ENCODE results near the gene DXO.
"Not testable (repeated sequence)": the region's sequence is repeated elsewhere in the genome, so short reads cannot be mapped to it uniquely, and the experiment has no call there.

DXO gene

DNA sequence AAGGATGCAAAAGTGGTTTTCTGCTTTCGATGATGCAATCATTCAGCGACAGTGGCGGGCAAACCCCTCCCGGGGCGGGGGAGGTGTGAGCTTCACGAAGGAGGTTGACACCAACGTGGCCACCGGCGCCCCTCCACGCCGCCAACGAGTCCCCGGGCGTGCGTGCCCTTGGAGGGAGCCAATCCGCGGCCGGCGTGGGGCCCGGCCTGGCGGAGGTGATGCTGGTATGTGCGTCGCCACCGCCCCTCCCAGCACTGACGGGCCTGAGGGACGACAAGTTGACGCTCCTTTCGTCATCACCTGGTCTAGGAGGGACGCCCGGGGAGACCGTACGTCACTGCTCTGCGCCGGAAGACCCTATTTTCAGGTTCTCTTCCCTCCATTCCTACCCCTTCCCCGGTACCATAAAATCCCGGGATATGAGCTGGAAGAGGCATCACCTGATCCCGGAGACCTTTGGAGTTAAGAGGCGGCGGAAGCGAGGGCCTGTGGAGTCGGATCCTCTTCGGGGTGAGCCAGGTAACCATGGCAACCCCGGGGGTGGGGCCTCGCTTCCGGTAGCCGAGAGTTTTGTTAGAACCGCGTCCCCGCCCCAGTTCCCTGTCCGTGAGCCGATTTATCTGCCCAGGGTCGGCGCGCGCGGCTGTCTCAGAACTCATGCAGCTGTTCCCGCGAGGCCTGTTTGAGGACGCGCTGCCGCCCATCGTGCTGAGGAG, at the start of gene DXO:
TSS of gene DXO (minus strand) at position 146 of the 716 bp plus-strand sequence. CDS start 463 bp downstream, outside the sequence.
- peak; percentile 97 for DNase-seq

DNA sequence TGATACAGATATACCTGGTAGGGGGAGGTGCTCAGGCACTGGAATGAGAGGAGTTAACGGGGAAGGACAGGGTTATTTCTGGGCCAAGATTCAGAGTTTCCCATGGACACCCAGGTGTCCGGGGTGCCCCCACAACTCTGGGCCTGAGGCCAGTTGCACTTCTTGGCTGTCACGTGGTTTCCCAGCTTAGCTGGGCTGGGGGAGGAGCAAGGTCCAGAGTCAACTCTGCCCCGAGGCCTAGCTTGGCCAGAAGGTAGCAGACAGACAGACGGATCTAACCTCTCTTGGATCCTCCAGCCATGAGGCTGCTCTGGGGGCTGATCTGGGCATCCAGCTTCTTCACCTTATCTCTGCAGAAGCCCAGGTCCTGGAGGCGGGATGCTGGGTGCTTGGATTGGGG, 42.6 kb upstream of the DXO start, which contains the start of gene C4B:
TSS of gene C4B (plus strand) at position 249 of the 400 bp plus-strand sequence. CDS start at position 300, 51 bp downstream.
- not testable (repeated sequence) for DNase-seq

DNA sequence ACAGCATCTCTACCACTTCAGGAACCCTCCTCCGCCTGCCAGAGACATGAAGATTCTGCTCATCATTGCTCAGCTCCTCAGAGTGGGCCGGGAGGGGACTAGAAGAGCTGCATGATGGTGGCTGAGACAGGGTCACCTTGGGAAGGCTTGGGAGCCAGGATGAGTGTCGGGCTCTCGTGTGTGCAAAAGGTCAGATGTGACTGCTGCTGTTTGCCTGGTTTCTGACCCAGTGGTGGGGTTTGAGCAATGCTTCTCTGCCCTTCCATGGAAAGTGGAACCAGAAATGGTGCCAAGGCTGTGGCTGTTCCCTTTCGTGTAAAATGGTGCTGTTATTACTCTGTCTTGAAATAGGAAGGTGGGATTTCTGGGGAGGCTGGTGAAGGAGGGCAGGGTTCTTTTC, 41.8 kb upstream of the DXO start:
- not testable (repeated sequence) for DNase-seq

DNA sequence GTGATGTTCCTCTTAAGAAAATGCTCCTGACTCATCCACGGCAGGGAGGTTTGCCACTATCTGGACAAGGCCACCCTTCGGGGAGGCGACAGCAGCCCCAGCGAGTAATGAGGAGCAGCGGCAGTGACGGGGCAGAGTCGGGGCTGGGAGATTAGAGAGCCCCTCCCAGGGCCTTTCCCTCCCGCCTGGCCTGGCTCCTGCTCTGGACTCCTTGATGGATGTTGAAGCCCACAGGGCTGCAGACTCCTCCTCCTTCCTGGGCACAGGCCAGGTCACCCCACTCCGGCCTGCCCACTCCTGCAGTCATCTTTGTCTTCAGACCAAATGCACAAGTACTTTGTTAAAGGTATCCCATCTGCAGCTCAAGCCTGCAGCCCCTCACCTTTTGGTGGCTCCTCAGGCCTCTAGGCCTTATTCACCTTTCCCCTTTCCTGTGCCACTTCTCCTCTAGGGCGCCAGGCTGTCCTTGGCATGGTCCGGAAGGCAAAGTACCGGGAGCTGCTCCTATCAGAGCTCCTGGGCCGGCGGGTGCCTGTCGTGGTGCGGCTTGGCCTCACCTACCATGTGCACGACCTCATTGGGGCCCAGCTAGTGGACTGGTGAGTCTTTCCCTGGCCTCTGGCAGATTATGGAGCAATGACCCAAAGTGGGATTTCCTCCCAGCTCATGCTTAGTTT, 41.1 kb upstream of the DXO start:
- DNase-seq = peak; percentile 6

DNA sequence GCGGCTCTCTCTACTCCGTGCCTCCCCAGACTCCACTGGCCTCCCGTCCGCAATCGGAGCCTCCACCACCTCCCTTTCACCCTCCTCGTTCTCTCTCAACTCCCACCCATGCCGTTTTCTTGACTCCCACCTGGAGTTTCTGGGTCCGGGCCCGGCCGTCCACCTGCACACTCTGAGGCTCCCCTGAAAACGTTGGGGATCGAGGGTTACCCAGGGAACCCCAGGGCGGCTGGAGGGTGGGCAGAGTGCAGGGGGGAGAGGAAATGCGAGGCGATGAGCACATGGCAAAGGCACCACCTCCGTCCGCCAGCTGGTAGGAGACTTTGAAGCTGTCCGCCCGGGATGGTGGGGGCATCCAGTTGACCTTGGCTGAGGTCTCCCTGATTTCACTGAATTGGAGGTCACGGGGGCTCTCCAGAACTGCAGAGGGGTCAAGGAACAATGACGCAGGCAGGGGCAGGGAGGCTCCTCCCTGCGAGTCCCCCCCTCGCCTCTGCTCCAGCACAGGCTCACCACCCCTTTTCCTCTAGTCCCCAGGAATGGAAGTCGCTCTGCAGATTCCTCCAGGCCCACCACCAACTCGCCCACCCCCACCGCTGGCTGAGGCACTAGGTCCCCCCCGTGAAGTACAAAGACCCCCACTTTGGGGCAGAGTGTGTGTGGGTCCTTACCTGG, 39.1 kb upstream of the DXO start:
- DNase-seq = peak; percentile 29

DNA sequence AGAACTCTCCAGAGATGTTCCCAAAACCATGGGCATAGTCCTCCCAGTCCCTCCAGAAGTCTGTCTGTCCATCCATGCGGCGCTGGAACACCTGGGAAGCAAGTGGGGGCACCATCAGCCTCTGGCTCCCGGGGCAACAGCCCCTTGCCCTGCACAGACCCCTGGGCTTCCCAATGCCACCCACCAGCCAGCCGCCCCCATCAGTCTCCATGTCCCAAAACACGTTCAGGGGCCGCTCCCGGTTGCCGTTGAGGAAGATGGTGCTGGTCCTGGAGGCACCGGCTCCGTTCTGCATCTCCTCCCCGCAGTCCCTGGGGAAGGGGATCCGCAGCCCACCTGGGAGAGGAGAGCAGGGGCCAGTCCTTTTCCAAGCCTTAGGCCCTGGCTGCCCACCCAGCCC, 37.6 kb upstream of the DXO start:
- DNase-seq = not testable (repeated sequence)

DNA sequence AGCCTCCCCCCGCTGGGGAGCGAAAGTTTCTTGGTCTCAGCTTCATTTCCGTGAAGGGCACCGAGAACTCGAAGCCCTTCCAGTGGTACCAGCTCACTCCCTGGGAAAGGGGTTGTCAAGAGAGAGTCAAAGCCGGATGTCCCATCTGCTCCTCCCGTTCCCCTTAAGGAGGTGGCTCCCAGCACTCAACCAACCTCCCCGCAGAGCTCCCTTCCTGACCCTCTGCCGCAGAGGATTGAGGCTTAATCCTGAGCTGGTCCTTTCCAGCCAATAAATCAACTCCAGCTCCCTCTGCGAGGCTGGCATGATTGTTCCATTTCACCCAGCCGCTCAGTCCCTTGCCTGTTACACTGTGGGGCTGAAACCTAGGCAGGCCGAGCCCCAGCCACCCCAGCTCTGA, 36.7 kb upstream of the DXO start:
- DNase-seq = not testable (repeated sequence)

DNA sequence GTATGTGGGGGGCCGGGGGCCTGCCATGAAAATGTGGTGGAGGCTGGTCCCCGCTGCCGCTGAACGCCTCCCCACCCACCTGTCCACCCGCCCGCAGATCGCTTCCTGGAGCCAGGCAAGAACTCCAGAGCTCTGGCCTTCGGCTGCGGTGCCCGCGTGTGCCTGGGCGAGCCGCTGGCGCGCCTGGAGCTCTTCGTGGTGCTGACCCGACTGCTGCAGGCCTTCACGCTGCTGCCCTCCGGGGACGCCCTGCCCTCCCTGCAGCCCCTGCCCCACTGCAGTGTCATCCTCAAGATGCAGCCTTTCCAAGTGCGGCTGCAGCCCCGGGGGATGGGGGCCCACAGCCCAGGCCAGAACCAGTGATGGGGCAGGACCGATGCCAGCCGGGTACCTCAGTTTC, 36.1 kb upstream of the DXO start:
- DNase-seq = not testable (repeated sequence)

DNA sequence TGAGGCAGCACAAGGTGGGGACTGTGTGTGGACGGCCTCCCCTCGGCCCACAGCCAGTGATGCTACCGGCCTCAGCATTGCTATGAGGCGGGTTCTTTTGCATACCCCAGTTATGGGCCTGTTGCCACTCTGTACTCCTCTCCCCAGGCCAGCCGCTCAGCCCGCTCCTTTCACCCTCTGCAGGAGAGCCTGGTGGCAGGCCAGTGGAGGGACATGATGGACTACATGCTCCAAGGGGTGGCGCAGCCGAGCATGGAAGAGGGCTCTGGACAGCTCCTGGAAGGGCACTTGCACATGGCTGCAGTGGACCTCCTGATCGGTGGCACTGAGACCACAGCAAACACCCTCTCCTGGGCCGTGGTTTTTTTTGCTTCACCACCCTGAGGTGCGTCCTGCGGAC, 35.1 kb upstream of the DXO start:
- peak; percentile 16 for DNase-seq

DNA sequence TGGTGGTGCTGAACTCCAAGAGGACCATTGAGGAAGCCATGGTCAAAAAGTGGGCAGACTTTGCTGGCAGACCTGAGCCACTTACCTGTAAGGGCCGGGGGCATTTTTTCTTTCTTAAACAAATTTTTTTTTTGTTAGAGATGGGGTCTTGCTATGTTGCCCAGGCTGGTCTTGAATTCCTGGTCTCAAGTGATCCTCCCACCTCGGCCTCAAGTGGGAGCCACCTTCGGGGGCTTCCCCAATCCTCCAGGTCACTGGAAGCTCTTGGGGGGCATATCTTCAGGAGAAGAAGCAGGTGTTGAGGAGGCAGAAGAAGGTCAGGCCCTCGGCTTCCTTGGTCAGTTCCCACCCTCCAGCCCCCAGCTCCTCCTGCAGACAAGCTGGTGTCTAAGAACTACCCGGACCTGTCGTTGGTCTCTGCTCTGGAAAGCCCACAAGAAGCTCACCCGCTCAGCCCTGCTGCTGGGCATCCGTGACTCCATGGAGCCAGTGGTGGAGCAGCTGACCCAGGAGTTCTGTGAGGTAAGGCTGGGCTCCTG, 34.1 kb upstream of the DXO start:
- DNase-seq = peak; percentile 6

DNA sequence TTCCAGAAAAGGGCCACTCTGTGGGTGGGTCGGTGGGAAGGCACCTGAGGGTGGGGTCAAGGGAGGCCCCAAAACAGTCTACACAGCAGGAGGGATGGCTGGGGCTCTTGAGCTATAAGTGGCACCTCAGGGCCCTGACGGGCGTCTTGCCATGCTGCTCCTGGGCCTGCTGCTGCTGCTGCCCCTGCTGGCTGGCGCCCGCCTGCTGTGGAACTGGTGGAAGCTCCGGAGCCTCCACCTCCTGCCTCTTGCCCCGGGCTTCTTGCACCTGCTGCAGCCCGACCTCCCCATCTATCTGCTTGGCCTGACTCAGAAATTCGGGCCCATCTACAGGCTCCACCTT, 33.6 kb upstream of the DXO start:
- DNase-seq = peak; percentile 10

DNA sequence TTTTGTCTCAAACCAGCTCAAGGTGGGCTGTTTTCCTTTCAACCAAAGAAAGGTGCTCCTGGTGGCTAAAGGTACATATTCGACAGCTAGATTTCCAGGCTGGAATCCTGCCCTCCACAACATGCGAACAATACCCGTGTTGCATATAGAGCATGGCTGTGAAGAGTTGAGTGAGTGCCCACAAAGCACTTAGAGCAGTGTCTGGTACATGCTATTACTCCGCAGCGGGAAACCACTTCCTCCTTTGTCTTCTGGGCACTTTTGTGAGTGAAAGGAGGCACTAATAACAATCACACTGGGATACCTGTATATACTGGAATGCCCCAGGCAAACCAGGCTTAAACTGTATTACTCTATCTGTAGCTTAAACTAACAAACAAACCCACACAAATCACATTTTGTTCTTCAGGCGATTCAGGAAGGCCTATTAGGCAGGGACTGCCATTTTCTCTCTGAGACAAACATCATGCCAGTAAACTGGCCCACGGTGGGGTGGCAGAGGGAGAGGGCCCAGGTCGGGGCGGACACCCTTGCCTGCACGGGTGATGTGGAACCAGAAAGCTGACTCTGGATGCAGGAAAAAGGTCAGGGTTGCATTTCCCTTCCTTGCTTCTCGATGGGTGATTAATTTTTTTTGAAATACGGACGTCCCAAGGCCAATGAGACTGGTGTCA, 33.1 kb upstream of the DXO start:
- not testable (repeated sequence) for DNase-seq

DNA sequence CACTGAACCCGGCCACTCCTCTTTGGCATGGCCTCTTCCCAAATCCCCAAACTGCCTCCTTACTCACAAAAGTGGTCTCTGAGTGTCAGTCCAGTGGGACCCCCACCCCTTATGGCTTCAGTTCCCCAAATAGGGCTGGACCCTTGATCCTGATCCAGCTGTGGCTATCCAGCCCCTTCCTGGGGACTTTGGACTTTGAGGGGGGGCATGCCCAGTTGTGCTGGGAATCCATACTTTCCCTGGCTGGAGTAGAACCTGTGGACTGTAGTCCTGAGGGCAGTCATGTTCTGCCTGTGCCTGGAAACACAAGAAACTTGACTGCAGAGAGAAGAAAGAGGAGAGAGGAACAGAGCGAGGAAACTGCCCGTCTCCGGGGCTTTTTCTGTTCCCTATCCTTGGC, 32.5 kb upstream of the DXO start:
- not testable (repeated sequence) for DNase-seq

DNA sequence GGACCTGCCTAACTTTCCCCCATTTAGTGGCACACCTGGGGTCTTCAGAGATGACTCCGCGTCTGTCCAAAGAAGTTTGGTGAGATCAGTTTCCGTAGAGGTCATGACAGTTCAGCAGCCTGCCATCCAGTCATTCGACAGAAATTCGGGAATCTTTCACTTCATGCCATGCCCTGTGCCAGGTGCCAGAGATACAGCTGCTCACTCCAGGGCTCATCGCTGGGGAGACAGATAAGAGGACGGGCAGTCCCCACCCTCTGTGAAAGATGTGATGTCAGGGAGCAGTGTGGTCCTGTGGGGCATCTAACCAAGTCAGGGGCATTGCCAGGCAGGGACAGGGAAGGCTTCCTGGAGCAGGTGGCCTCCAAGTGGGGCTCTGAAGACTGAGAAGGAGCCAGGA, 31.4 kb upstream of the DXO start:
- not testable (repeated sequence) for DNase-seq

DNA sequence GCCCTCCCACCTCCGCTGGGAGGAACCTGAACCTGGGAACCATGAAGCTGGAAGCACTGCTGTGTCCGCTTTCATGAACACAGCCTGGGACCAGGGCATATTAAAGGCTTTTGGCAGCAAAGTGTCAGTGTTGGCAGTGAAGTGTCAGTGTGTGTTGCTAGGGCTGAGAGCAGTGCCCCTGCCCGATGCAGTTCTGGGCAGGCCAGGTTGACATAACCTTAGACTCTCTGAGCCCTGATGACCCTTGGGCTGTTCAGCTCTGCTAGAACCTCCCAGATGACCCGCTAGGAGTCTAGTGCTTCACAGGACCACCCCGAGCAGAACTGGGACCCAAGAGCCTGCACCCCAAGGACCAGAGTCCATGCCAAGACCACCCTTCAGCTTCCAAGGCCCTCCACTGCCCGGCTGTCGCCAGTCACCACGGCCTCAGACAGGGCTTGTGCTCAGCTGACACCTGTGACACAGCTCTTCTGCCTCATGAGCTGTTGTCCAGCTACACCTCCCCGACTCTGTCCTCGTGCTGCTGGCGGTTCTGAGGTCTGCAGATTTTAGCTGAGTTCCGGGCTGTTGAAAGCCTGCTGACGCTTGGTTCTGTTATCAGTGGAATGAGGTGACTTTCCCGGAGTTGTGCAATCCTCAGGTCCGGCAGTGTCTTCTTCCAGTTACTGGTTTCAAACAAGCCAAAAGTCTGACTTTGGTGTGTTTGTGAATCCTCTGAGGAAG, 30.8 kb upstream of the DXO start:
- DNase-seq = not testable (repeated sequence)

DNA sequence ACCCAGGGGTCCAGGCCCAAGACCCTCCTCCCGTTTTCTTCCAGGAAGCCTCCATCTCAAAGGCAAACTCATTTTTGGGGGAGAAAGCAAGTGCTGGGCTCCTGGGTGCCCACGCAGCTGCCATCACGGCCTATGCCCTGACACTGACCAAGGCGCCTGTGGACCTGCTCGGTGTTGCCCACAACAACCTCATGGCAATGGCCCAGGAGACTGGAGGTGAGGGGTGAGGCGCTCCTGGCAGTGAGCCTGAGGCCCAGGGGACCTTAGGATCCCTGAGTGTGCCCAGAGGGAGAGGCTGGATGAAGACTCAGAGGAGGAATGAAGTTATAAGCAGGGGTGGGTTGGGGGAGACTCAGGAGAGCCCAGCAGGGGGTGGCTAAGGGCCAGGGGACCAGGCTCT, 24.4 kb upstream of the DXO start:
- peak; percentile 18 for DNase-seq

DNA sequence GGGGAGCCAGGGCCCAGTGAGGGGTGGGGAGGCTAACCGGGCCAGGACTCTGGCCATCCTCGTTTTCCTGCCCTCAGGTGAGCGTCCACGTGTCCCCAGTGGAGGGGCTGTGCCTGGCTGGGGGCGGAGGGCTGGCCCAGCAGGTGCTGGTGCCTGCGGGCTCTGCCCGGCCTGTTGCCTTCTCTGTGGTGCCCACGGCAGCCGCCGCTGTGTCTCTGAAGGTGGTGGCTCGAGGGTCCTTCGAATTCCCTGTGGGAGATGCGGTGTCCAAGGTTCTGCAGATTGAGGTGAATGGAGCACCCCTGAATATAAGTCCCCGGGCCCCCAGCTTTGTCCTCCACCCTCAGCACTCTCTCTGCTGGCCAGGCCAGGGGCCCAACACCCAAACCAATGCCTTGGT, 22.5 kb upstream of the DXO start:
- not testable (repeated sequence) for DNase-seq

DNA sequence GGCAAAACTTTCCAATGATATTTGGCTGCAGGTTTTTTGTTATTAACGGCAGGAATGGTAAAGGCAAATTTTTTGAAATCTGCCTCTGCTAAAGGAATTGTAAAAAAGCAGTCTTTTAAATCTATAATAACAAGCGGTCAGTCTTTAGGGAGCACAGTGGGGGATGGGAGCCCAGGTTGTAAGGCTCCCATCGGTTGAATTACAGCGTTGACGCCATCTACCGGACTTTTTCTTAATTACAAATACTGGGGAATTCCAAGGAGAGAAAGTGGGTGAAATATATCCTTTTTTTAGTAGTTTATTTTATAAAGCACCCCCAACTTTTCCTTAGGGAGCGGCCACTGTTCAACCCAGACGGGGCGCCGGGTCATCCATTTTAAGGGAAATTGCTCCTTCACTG, 17.4 kb upstream of the DXO start:
- DNase-seq = not testable (repeated sequence)

DNA sequence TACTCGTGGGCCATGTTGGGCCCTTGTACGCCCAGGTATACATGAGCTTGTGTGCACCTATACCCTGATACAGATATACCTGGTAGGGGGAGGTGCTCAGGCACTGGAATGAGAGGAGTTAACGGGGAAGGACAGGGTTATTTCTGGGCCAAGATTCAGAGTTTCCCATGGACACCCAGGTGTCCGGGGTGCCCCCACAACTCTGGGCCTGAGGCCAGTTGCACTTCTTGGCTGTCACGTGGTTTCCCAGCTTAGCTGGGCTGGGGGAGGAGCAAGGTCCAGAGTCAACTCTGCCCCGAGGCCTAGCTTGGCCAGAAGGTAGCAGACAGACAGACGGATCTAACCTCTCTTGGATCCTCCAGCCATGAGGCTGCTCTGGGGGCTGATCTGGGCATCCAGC, 9.8 kb upstream of the DXO start, which contains the start of gene C4A:
TSS of gene C4A (plus strand) at position 314 of the 400 bp plus-strand sequence. CDS start at position 365, 51 bp downstream.
- not testable (repeated sequence) for DNase-seq

DNA sequence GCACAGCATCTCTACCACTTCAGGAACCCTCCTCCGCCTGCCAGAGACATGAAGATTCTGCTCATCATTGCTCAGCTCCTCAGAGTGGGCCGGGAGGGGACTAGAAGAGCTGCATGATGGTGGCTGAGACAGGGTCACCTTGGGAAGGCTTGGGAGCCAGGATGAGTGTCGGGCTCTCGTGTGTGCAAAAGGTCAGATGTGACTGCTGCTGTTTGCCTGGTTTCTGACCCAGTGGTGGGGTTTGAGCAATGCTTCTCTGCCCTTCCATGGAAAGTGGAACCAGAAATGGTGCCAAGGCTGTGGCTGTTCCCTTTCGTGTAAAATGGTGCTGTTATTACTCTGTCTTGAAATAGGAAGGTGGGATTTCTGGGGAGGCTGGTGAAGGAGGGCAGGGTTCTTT, 9.1 kb upstream of the DXO start:
- not testable (repeated sequence) for DNase-seq

DNA sequence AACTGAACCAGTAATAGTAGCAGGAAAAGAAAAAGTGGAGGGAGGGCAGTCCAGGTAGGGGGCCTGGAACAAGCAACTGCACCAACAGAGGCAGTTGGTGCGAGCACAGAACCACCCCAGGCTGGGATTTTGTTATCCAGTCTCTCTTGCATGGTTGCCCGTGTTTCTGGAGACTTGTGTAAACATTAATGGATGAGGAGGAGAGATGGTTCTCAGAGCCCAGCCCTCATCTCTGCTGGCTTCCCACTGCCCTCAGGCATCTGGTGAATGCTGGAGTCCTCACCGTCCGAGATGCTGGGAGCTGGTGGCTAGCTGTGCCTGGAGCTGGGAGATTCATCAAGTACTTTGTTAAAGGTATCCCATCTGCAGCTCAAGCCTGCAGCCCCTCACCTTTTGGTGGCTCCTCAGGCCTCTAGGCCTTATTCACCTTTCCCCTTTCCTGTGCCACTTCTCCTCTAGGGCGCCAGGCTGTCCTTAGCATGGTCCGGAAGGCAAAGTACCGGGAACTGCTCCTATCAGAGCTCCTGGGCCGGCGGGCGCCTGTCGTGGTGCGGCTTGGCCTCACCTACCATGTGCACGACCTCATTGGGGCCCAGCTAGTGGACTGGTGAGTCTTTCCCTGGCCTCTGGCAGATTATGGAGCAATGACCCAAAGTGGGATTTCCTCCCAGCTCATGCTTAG, 8.4 kb upstream of the DXO start:
- DNase-seq = not testable (repeated sequence)
